Liver (tissue), 9 donors: ENCODE results near the gene TMOD2. TPM values are rescaled to one million over a fixed set of nuclear protein-coding genes. Genes with fewer than 3 reads are reported as not detected.
A peak's percentile ranks its signal among the peaks of the same experiment; 100 is the strongest.

Experiments
- DNase-seq: peaks from one replicate; pipeline ENCODE4 v3.0.0-alpha.2; 2017; ENCODE audit warnings: low spot score
- H3K27ac ChIP-seq, 2 donors: one replicate each; pipeline ENCODE4 v1.7.0; 2013; ENCODE audit warnings: inconsistent platforms in 2 of 2, low read length in 2 of 2, control low read depth in 1 of 2, low read depth in 1 of 2, mild to moderate bottlenecking in 1 of 2
- H3K27me3 ChIP-seq, 4 donors: one replicate each; pipeline versions ENCODE4 v1.6.1 to v1.7.0; 2013; ENCODE audit warnings: low read length in 3 of 4, inconsistent platforms in 1 of 4, mild to moderate bottlenecking in 1 of 4, moderate library complexity in 1 of 4; ENCODE audit not compliant: control insufficient read depth in 4 of 4, insufficient read depth in 4 of 4
- H3K36me3 ChIP-seq, 4 donors: one replicate each; pipeline versions ENCODE4 v1.6.1 to v1.7.0; 2013; ENCODE audit warnings: low read length in 3 of 4, mild to moderate bottlenecking in 3 of 4, low read depth in 1 of 4, moderate library complexity in 1 of 4; ENCODE audit not compliant: control insufficient read depth in 4 of 4, insufficient read depth in 3 of 4
- H3K4me1 ChIP-seq, 4 donors: one replicate each; pipeline versions ENCODE4 v1.6.1 to v1.7.0; 2013; ENCODE audit warnings: low read length in 3 of 4, mild to moderate bottlenecking in 3 of 4, moderate library complexity in 1 of 4; ENCODE audit not compliant: control insufficient read depth in 4 of 4, insufficient read depth in 4 of 4
- H3K4me3 ChIP-seq, 3 donors: one replicate each; pipeline versions ENCODE4 v1.6.1 to v1.7.0; 2013; ENCODE audit warnings: low read length in 3 of 3, control low read depth in 1 of 3, low read depth in 1 of 3, mild to moderate bottlenecking in 1 of 3
- H3K9ac ChIP-seq, 2 donors: one replicate each; pipeline ENCODE4 v1.7.0; 2013; ENCODE audit warnings: low read length in 2 of 2, mild to moderate bottlenecking in 2 of 2, moderate library complexity in 2 of 2, control low read depth in 1 of 2, low read depth in 1 of 2
- H3K9me3 ChIP-seq, 4 donors: one replicate each; pipeline versions ENCODE4 v1.6.1 to v1.7.0; 2013; ENCODE audit warnings: low read length in 3 of 4; ENCODE audit not compliant: control insufficient read depth in 4 of 4
- EGR1 ChIP-seq, 2 donors: IDR thresholded peaks; 2 replicates each; pipeline ENCODE4 v1.6.1; 2016 to 2018; ENCODE audit warnings: antibody characterized with exemption in 2 of 2, low read depth in 2 of 2
- FOXA1 ChIP-seq: IDR thresholded peaks from 2 replicates; pipeline ENCODE4 v1.6.1; 2016; ENCODE audit warnings: antibody characterized with exemption
- FOXA2 ChIP-seq: IDR thresholded peaks from 2 replicates; pipeline ENCODE4 v1.6.1; 2016; ENCODE audit warnings: antibody characterized with exemption
- GABPA ChIP-seq, 2 donors: IDR thresholded peaks in 1 of 2; conservative IDR thresholded peaks in 1 of 2; 2 replicates each; pipeline ENCODE4 v1.6.1; 2016; ENCODE audit warnings: antibody characterized with exemption in 2 of 2, mild to moderate bottlenecking in 1 of 2, moderate library complexity in 1 of 2
- HNF4A ChIP-seq, 2 donors: conservative IDR thresholded peaks; 2 replicates each; pipeline ENCODE4 v1.6.1; 2016; ENCODE audit warnings: antibody characterized with exemption in 2 of 2, mild to moderate bottlenecking in 2 of 2
- HNF4G ChIP-seq: IDR thresholded peaks from 2 replicates; pipeline ENCODE4 v1.6.1; 2016; ENCODE audit warnings: antibody characterized with exemption
- JUND ChIP-seq, 2 donors: IDR thresholded peaks; 2 replicates each; pipeline ENCODE4 v1.6.1; 2016; ENCODE audit warnings: antibody characterized with exemption in 2 of 2
- NR2F2 ChIP-seq: IDR thresholded peaks from 2 replicates; pipeline ENCODE4 v1.6.1; 2016; ENCODE audit warnings: antibody characterized with exemption
- RAD21 ChIP-seq, 2 donors: IDR thresholded peaks; 2 replicates each; pipeline ENCODE4 v1.6.1; 2016; ENCODE audit warnings: antibody characterized with exemption in 2 of 2, mild to moderate bottlenecking in 2 of 2
- RXRA ChIP-seq, 2 donors: IDR thresholded peaks; 2 replicates each; pipeline ENCODE4 v1.6.1; 2017 to 2018; ENCODE audit warnings: antibody characterized with exemption in 2 of 2, mild to moderate bottlenecking in 1 of 2
- SP1 ChIP-seq: IDR thresholded peaks from 2 replicates; pipeline ENCODE4 v1.6.1; 2018; ENCODE audit warnings: antibody characterized with exemption, mild to moderate bottlenecking
- TAF1 ChIP-seq: conservative IDR thresholded peaks from 2 replicates; pipeline ENCODE4 v1.6.1; 2016; ENCODE audit warnings: antibody characterized with exemption, mild to moderate bottlenecking
- YY1 ChIP-seq: IDR thresholded peaks from 2 replicates; pipeline ENCODE4 v1.6.1; 2016; ENCODE audit warnings: antibody characterized with exemption, mild to moderate bottlenecking
- WGBS: extraction: QIAGEN DNeasy Blood & Tissue Kit; methylation state at CpG from one replicate; pipeline ENCODE4 v1.1.7; 2013; 5-methylcytosine and 5-hydroxymethylcytosine counted together
- polyA plus RNA-seq, 2 donors: library from polyadenylated mRNA; stranded (reverse) in 1 of 2; unstranded in 1 of 2; fragments of 200-250 nt in 1 of 2; fragments of >200 nt in 1 of 2; fragmentation: Nextera tagmentation in 1 of 2; extraction: Ambion mirVana in 1 of 2; gene quantifications; one replicate each; pipeline versions ENCODE4 v1.2.1 to v1.2.3, GENCODE V29; 2013 to 2015
- total RNA-seq, 2 donors: library from RNA; depleted of rRNA; stranded (reverse); fragments of >200 nt; gene quantifications; one replicate each; pipeline ENCODE4 v1.2.3, GENCODE V29; 2014
- TF ChIP-seq, protein P1 (sequence below): IDR thresholded peaks from 2 replicates; pipeline ENCODE4 v1.6.1; 2016; ENCODE audit warnings: antibody characterized with exemption
- TF ChIP-seq, protein P2 (sequence below): IDR thresholded peaks from 2 replicates; pipeline ENCODE4 v1.6.1; 2016; ENCODE audit warnings: antibody characterized with exemption
- TF ChIP-seq, protein P3 (sequence below): IDR thresholded peaks from 2 replicates; pipeline ENCODE4 v1.6.1; 2016; ENCODE audit warnings: antibody characterized with exemption, mild to moderate bottlenecking
- donor health status: healthy.
- donor health status: healthy.
- donor health status: healthy.
- donor health status: healthy.
- donor health status: healthy.

TMOD2 gene
- total and polyA plus RNA-seq, 4 donors: 0.46 to 2.1 (median 1.1) TPM

DNA sequence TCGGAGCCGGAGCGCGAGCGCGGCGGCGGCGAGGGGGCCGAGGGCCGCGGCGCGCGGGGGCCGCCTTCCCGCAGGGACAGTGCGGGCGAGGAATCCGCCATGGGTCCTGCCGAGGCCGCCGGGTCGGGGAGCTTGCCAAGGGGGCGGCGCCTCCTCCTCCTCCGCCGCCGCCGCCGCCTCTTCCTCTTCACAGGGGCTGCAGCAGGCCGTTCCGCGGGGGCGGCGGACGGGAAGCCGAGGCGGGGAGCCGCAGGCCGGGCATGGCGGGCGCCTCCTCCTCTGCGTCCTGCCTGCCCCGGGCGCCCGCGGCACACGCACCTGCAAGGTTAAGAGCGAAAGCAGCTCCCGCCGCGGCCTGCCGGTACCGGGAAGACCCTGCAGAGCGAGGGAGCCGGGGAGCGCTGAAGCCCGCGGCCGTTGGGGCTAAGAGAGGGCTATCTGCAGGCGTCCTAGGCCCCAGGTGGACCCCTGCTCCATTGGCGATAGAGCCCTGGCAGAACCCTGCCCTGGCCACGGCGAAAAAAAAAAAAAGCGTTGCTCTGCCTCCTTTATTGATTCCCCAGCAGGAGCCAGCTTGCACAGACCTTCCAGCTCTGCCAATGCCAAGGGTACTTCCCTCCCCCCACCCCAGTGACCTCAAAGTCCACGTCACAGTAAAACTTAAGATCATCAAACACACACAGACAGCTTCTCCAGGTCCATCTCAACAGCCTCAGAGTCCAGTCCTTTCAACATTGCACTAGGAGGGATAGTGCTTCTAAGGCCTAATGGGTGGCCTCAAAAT is 13.7 kb upstream of the TMOD2 start, which contains the start of gene LYSMD2:
LYSMD2 (minus strand) TSS at position 134 of the 784 bp plus-strand sequence; CDS start at position 101, 33 bp downstream.
- TF ChIP-seq FOXA2 (no peak), SP1 (peak; percentile 42), JUND (IDR thresholded peaks at IDR 0.05) (peak in 1 of 2 donors; percentile 23), GABPA (IDR thresholded peaks at IDR 0.05 in 1 of 2, conservative IDR thresholded peaks at IDR 0.05 in 1 of 2) (no peak), TAF1 (peak; percentile 48), RAD21 (IDR thresholded peaks at IDR 0.05) (no peak), RXRA (IDR thresholded peaks at IDR 0.05) (peak in 1 of 2 donors; percentile 32), NR2F2 (no peak), YY1 (peak; percentile 44), HNF4A (conservative IDR thresholded peaks at IDR 0.05) (peak; percentile 42 to 76), FOXA1 (no peak), HNF4G (peak; percentile 54), EGR1 (IDR thresholded peaks at IDR 0.05; ENCODE audit: low read depth in 2 of 2) (peak in 1 of 2 donors; percentile 51)
- TF ChIP-seq, protein P1, sequence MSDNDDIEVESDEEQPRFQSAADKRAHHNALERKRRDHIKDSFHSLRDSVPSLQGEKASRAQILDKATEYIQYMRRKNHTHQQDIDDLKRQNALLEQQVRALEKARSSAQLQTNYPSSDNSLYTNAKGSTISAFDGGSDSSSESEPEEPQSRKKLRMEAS: peak; percentile 14
- TF ChIP-seq, protein P2, sequence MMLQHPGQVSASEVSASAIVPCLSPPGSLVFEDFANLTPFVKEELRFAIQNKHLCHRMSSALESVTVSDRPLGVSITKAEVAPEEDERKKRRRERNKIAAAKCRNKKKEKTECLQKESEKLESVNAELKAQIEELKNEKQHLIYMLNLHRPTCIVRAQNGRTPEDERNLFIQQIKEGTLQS: no peak
- Histone ChIP-seq H3K36me3 (no peaks in the 10 kb centered on the region), H3K4me3 (peak within 1 kb of the TSS; percentile 77 to 96 (median 91)), H3K9ac (peak within 1 kb of the TSS; percentile 79 to 86), H3K9me3 (no peaks in the 10 kb centered on the region), H3K27me3 (no peaks in the 10 kb centered on the region), H3K4me1 (peaks cover 0 to 24% (median 17%) of the 10 kb centered on the region in 4 donors), H3K27ac (peak within 1 kb of the TSS; percentile 86 to 89)
- peak; percentile 68 for DNase-seq
- WGBS: under 1% methylated on average over 67 of the region's 67 CpGs

DNA sequence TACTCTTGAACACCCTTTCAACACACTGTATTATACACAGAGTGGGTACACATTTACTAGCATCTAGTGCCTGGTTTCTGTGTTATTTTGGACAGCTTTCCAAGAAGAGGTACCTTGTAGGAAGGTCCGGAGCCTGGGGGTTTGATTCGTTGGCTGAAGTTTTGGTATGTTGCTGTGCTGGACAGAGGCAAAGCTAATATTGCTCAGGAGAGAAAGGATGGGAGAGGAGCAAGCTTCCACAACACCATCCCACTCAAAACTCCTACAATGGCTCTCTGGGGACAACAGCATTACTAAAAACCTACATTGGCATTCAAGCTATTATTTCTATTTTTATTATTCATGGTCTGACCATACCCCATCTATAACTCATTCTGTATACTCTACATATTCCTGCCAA is 12.8 kb upstream of the TMOD2 start:
- Histone ChIP-seq H3K27ac (peak overlapping the region; percentile 86 to 89), H3K9ac (no peak overlapping the region), H3K4me3 (no peak overlapping the region), H3K36me3 (no peaks in the 10 kb centered on the region), H3K27me3 (no peaks in the 10 kb centered on the region), H3K4me1 (peaks cover 0 to 19% (median 16%) of the 10 kb centered on the region in 4 donors), H3K9me3 (no peaks in the 10 kb centered on the region)
- TF ChIP-seq NR2F2 (no peak), YY1 (no peak)
- TF ChIP-seq, protein P3, sequence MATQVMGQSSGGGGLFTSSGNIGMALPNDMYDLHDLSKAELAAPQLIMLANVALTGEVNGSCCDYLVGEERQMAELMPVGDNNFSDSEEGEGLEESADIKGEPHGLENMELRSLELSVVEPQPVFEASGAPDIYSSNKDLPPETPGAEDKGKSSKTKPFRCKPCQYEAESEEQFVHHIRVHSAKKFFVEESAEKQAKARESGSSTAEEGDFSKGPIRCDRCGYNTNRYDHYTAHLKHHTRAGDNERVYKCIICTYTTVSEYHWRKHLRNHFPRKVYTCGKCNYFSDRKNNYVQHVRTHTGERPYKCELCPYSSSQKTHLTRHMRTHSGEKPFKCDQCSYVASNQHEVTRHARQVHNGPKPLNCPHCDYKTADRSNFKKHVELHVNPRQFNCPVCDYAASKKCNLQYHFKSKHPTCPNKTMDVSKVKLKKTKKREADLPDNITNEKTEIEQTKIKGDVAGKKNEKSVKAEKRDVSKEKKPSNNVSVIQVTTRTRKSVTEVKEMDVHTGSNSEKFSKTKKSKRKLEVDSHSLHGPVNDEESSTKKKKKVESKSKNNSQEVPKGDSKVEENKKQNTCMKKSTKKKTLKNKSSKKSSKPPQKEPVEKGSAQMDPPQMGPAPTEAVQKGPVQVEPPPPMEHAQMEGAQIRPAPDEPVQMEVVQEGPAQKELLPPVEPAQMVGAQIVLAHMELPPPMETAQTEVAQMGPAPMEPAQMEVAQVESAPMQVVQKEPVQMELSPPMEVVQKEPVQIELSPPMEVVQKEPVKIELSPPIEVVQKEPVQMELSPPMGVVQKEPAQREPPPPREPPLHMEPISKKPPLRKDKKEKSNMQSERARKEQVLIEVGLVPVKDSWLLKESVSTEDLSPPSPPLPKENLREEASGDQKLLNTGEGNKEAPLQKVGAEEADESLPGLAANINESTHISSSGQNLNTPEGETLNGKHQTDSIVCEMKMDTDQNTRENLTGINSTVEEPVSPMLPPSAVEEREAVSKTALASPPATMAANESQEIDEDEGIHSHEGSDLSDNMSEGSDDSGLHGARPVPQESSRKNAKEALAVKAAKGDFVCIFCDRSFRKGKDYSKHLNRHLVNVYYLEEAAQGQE: peak; percentile 87
- DNase-seq: no peak
- 88% methylated on average over 2 of the region's 2 CpGs for WGBS
